Duodenal mucosa (tissue), 2 donors: Measurements from ENCODE around the gene BCKDHA.
"Not testable (repeated sequence)": the region's sequence is repeated elsewhere in the genome, so short reads cannot be mapped to it uniquely, and the experiment has no call there.

Source experiments
- H3K27ac ChIP-seq: one replicate; pipeline ENCODE4 v1.7.0; 2013; ENCODE audit warnings: low read depth, low read length
- H3K27me3 ChIP-seq, 2 donors: one replicate each; pipeline ENCODE4 v1.7.0; 2013; ENCODE audit warnings: low read length in 2 of 2, control low read depth in 1 of 2; ENCODE audit not compliant: insufficient read depth in 2 of 2, control insufficient read depth in 1 of 2
- H3K36me3 ChIP-seq, 2 donors: one replicate each; pipeline ENCODE4 v1.7.0; 2013; ENCODE audit warnings: low read length in 2 of 2, control low read depth in 1 of 2; ENCODE audit not compliant: insufficient read depth in 2 of 2, control insufficient read depth in 1 of 2
- H3K4me1 ChIP-seq, 2 donors: one replicate each; pipeline ENCODE4 v1.7.0; 2013; ENCODE audit warnings: low read length in 2 of 2, control low read depth in 1 of 2; ENCODE audit not compliant: insufficient read depth in 2 of 2, control insufficient read depth in 1 of 2
- H3K4me3 ChIP-seq, 2 donors: one replicate each; pipeline ENCODE4 v1.7.0; 2013; ENCODE audit warnings: low read length in 2 of 2, low read depth in 1 of 2
- H3K9ac ChIP-seq, 2 donors: one replicate each; pipeline ENCODE4 v1.7.0; 2013; ENCODE audit warnings: low read length in 2 of 2, low read depth in 1 of 2
- H3K9me3 ChIP-seq, 2 donors: one replicate each; pipeline ENCODE4 v1.7.0; 2013; ENCODE audit warnings: low read length in 2 of 2, control low read depth in 1 of 2; ENCODE audit not compliant: control insufficient read depth in 1 of 2

The BCKDHA gene

GRCh38 chr19:41434450-41434849 is 36.8 kb downstream of the BCKDHA start:
- Histone ChIP-seq H3K9me3 (no peaks in the 10 kb centered on the region), H3K4me1 (peaks cover 17 to 41% of the 10 kb centered on the region in 2 donors), H3K9ac (no peak overlapping the region), H3K27me3 (no peaks in the 10 kb centered on the region), H3K4me3 (no peak overlapping the region), H3K36me3 (peaks cover 9 to 33% of the 10 kb centered on the region in 2 donors), H3K27ac (no peak overlapping the region)

- not testable (repeated sequence) for H3K4me3 ChIP-seq, H3K27ac ChIP-seq, H3K9ac ChIP-seq, H3K27me3 ChIP-seq, H3K9me3 ChIP-seq
- Histone ChIP-seq H3K36me3 (peaks cover 9 to 33% of the 10 kb centered on the region in 2 donors), H3K4me1 (peaks cover 18 to 41% of the 10 kb centered on the region in 2 donors)
Observed at GRCh38 chr19:41435376-41435775, 37.8 kb downstream of the BCKDHA start.

GRCh38 chr19:41435936-41436673 is 38.5 kb downstream of the BCKDHA start:
- peaks cover 9 to 29% of the 10 kb centered on the region in 2 donors for H3K36me3 ChIP-seq
- no peaks in the 10 kb centered on the region for H3K27me3 ChIP-seq
- no peak overlapping the region for H3K9ac ChIP-seq
- H3K27ac ChIP-seq: peak overlapping the region; percentile 46
- peaks cover 24 to 41% of the 10 kb centered on the region in 2 donors for H3K4me1 ChIP-seq
- H3K4me3 ChIP-seq: peak overlapping the region in 1 of 2 donors; percentile 19
- no peaks in the 10 kb centered on the region for H3K9me3 ChIP-seq

- Histone ChIP-seq H3K27ac (no peak overlapping the region), H3K9me3 (no peaks in the 10 kb centered on the region), H3K4me3 (no peak overlapping the region), H3K27me3 (no peaks in the 10 kb centered on the region), H3K9ac (no peak overlapping the region), H3K4me1 (peaks cover 26 to 44% of the 10 kb centered on the region in 2 donors), H3K36me3 (peaks cover 9 to 24% of the 10 kb centered on the region in 2 donors)
Observed at GRCh38 chr19:41436674-41436951, 39.0 kb downstream of the BCKDHA start.

- H3K27me3 ChIP-seq: no peaks in the 10 kb centered on the region
- H3K27ac ChIP-seq: no peak overlapping the region
- no peak overlapping the region for H3K4me3 ChIP-seq
- H3K36me3 ChIP-seq: peaks cover 5 to 10% of the 10 kb centered on the region in 2 donors
- no peaks in the 10 kb centered on the region for H3K9me3 ChIP-seq
- no peak overlapping the region for H3K9ac ChIP-seq
- H3K4me1 ChIP-seq: peaks cover 29 to 46% of the 10 kb centered on the region in 2 donors
Observed at GRCh38 chr19:41437944-41438574, 40.4 kb downstream of the BCKDHA start.

GRCh38 chr19:41439441-41440222 is 42.0 kb downstream of the BCKDHA start, which contains the start of gene DMAC2:
Gene DMAC2, minus strand, starts transcription at chr19:41439912. Its CDS starts 13 bp downstream, at chr19:41439899.
- peaks cover 0 to 7% of the 10 kb centered on the region in 2 donors for H3K36me3 ChIP-seq
- peaks cover 31 to 43% of the 10 kb centered on the region in 2 donors for H3K4me1 ChIP-seq
- no peaks in the 10 kb centered on the region for H3K9me3 ChIP-seq
- H3K27me3 ChIP-seq: no peaks in the 10 kb centered on the region
- H3K4me3 ChIP-seq: peak within 1 kb of the TSS; percentile 91 to 99
- peak within 1 kb of the TSS; percentile 98 for H3K27ac ChIP-seq
- peak within 1 kb of the TSS; percentile 87 to 97 for H3K9ac ChIP-seq

- H3K4me1 ChIP-seq: peaks cover 31 to 35% of the 10 kb centered on the region in 2 donors
Observed at GRCh38 chr19:41441321-41441945, 43.8 kb downstream of the BCKDHA start.

GRCh38 chr19:41442473-41443355 is 45.1 kb downstream of the BCKDHA start, which contains the start of gene ERICH4:
Gene ERICH4, plus strand, starts transcription at chr19:41443156. Its CDS starts 14 bp downstream, at chr19:41443170.
- peaks cover 0 to 6% of the 10 kb centered on the region in 2 donors for H3K36me3 ChIP-seq
- no peaks in the 10 kb centered on the region for H3K9me3 ChIP-seq
- H3K27ac ChIP-seq: no peak within 1 kb of the TSS
- peaks cover 0 to 4% of the 10 kb centered on the region in 2 donors for H3K27me3 ChIP-seq
- peaks cover 27 to 29% of the 10 kb centered on the region in 2 donors for H3K4me1 ChIP-seq
- H3K4me3 ChIP-seq: peak within 1 kb of the TSS; percentile 48 to 60
- H3K9ac ChIP-seq: peak within 1 kb of the TSS; percentile 52 to 57

More at GRCh38 chr19:41441321-41441945, 43.8 kb downstream of the BCKDHA start:
- H3K4me3 ChIP-seq: no peak overlapping the region
- no peak overlapping the region for H3K9ac ChIP-seq
- H3K27me3 ChIP-seq: no peaks in the 10 kb centered on the region
- H3K36me3 ChIP-seq: peaks cover 0 to 7% of the 10 kb centered on the region in 2 donors
- no peaks in the 10 kb centered on the region for H3K9me3 ChIP-seq
- no peak overlapping the region for H3K27ac ChIP-seq

- peaks cover 19 to 20% of the 10 kb centered on the region in 2 donors for H3K4me1 ChIP-seq
- peak overlapping the region; percentile 52 to 55 for H3K9ac ChIP-seq
- peaks cover 0 to 4% of the 10 kb centered on the region in 2 donors for H3K27me3 ChIP-seq
- H3K27ac ChIP-seq: no peak overlapping the region
- peak overlapping the region; percentile 48 to 60 for H3K4me3 ChIP-seq
- no peaks in the 10 kb centered on the region for H3K9me3 ChIP-seq
- H3K36me3 ChIP-seq: no peaks in the 10 kb centered on the region
Observed at GRCh38 chr19:41443813-41444455, 46.3 kb downstream of the BCKDHA start.
